Neural cell (in vitro differentiated cells): ENCODE results near the gene NSA2. TPM values are rescaled to one million over a fixed set of nuclear protein-coding genes. Genes with fewer than 3 reads are reported as not detected.

Experiments
- H2AFZ ChIP-seq: fragments of 200-600, 300-800 bp; sonication (generic), shearing (Covaris generic); 2 replicates; pipeline ENCODE4 v1.6.0; 2014; ENCODE audit warnings: low read depth, mild to moderate bottlenecking, antibody characterized with exemption, low read length, moderate library complexity
- H3F3A ChIP-seq: fragments of 200-600 bp; shearing (Covaris generic); 2 replicates; pipeline ENCODE4 v1.6.1; 2016; ENCODE audit warnings: mild to moderate bottlenecking, moderate library complexity, mixed read lengths, antibody characterized with exemption, low read length; ENCODE audit not compliant: insufficient read depth, poor library complexity, severe bottlenecking
- H3K27ac ChIP-seq: fragments of 200-600, 300-800 bp; sonication (generic), shearing (Covaris generic); 2 replicates; pipeline ENCODE4 v1.5.1; 2014; ENCODE audit warnings: mild to moderate bottlenecking, low read length, moderate library complexity
- H3K27me3 ChIP-seq: fragments of 300-800, 200-600 bp; sonication (generic), shearing (Covaris generic); 2 replicates; pipeline ENCODE4 v1.6.0; 2014; ENCODE audit warnings: mild to moderate bottlenecking, low read depth, low read length, moderate library complexity; ENCODE audit not compliant: insufficient read depth
- H3K36me3 ChIP-seq: fragments of 300-800, 200-600 bp; sonication (generic), shearing (Covaris generic); 2 replicates; pipeline ENCODE4 v1.5.1; 2014; ENCODE audit warnings: mild to moderate bottlenecking, antibody characterized with exemption, low read length, moderate library complexity; ENCODE audit not compliant: insufficient read depth
- H3K4me2 ChIP-seq: fragments of 300-800, 200-600 bp; sonication (generic), shearing (Covaris generic); 2 replicates; pipeline ENCODE4 v1.6.0; 2014; ENCODE audit warnings: mild to moderate bottlenecking, low read length
- H3K4me3 ChIP-seq: fragments of 300-800, 200-600 bp; sonication (generic), shearing (Covaris generic); 2 replicates; pipeline ENCODE4 v1.5.1; 2014; ENCODE audit warnings: mild to moderate bottlenecking, low read length, moderate library complexity
- H3K79me2 ChIP-seq: fragments of 200-600 bp; shearing (Covaris generic); replicated peaks from 2 replicates; pipeline ENCODE4 v1.6.0; 2014; ENCODE audit warnings: mild to moderate bottlenecking, low read length, moderate library complexity; ENCODE audit not compliant: insufficient read depth
- H3K9ac ChIP-seq: fragments of 300-800, 200-600 bp; sonication (generic), shearing (Covaris generic); 2 replicates; pipeline ENCODE4 v1.6.1; 2016; ENCODE audit warnings: mild to moderate bottlenecking, low read length, mixed read lengths
- H3K9me2 ChIP-seq: fragments of 200-600 bp; shearing (Covaris generic); 2 replicates; pipeline ENCODE4 v1.6.1; 2016; ENCODE audit warnings: mild to moderate bottlenecking, low read length, mixed read lengths; ENCODE audit not compliant: insufficient read depth
- H3K9me3 ChIP-seq: fragments of 200-600, 300-800 bp; sonication (generic), shearing (Covaris generic); 2 replicates; pipeline ENCODE4 v1.6.1; 2016; ENCODE audit warnings: mild to moderate bottlenecking, mixed run types, low read length, moderate library complexity, mixed read lengths
- H4K20me1 ChIP-seq: fragments of 200-600 bp; shearing (Covaris generic); 2 replicates; pipeline ENCODE4 v1.6.1; 2016; ENCODE audit warnings: mild to moderate bottlenecking, mixed run types; ENCODE audit not compliant: insufficient read depth
- EP300 ChIP-seq: fragments of 450-650 bp; conservative IDR thresholded peaks from 2 replicates; pipeline ENCODE4 v1.6.1; 2014; ENCODE audit warnings: antibody characterized with exemption, mild to moderate bottlenecking, moderate library complexity; ENCODE audit not compliant: poor library complexity, severe bottlenecking
- EZH2 ChIP-seq: fragments of 200-600, 300-800 bp; shearing (Covaris generic), sonication (generic); IDR thresholded peaks from 2 replicates; pipeline ENCODE4 v1.6.1; 2014; ENCODE audit warnings: antibody characterized with exemption, low read length, borderline replicate concordance, mild to moderate bottlenecking; ENCODE audit not compliant: insufficient read depth, poor library complexity, severe bottlenecking
- MXI1 ChIP-seq: fragments of 450-650 bp; conservative IDR thresholded peaks from 2 replicates; pipeline ENCODE4 v1.6.1; 2014; ENCODE audit warnings: antibody characterized with exemption, mild to moderate bottlenecking; ENCODE audit not compliant: poor library complexity, severe bottlenecking
- POLR2AphosphoS5 ChIP-seq: IDR thresholded peaks from 2 replicates; pipeline ENCODE4 v1.6.1; 2012
- RAD21 ChIP-seq: fragments of 450-650 bp; conservative IDR thresholded peaks from 2 replicates; pipeline ENCODE4 v1.6.1; 2014; ENCODE audit warnings: antibody characterized with exemption, mild to moderate bottlenecking, moderate library complexity
- SMC3 ChIP-seq: fragments of 450-650 bp; conservative IDR thresholded peaks from 2 replicates; pipeline ENCODE4 v1.6.1; 2014; ENCODE audit warnings: antibody characterized with exemption, mild to moderate bottlenecking, moderate library complexity; ENCODE audit not compliant: poor library complexity
- TAF1 ChIP-seq: IDR thresholded peaks from 2 replicates; pipeline ENCODE4 v1.6.1; 2012; ENCODE audit warnings: low read depth
- polyA minus RNA-seq: library from RNA; depleted of rRNA, polyadenylated mRNA; stranded (reverse); fragments of >200 nt; gene quantifications from 2 replicates; pipeline ENCODE4 v1.2.3, GENCODE V29; 2014
- polyA plus RNA-seq: library from polyadenylated mRNA; depleted of rRNA; stranded (reverse); fragments of >200 nt; gene quantifications from 2 replicates; pipeline ENCODE4 v1.2.3, GENCODE V29; 2014
- TF ChIP-seq, protein P1 (sequence below): fragments of 450-650 bp; IDR thresholded peaks from 2 replicates; pipeline ENCODE4 v1.5.1; 2014; ENCODE audit warnings: antibody characterized with exemption, mild to moderate bottlenecking, moderate library complexity; ENCODE audit not compliant: poor library complexity, severe bottlenecking
- TF ChIP-seq, protein P2 (sequence below): IDR thresholded peaks from 2 replicates; pipeline ENCODE4 v1.6.1; 2012; ENCODE audit warnings: borderline replicate concordance

NSA2 gene
- 121 and 164 TPM in 2 replicates for polyA plus RNA-seq
- 70.1 and 95.7 TPM in 2 replicates for polyA minus RNA-seq

DNA sequence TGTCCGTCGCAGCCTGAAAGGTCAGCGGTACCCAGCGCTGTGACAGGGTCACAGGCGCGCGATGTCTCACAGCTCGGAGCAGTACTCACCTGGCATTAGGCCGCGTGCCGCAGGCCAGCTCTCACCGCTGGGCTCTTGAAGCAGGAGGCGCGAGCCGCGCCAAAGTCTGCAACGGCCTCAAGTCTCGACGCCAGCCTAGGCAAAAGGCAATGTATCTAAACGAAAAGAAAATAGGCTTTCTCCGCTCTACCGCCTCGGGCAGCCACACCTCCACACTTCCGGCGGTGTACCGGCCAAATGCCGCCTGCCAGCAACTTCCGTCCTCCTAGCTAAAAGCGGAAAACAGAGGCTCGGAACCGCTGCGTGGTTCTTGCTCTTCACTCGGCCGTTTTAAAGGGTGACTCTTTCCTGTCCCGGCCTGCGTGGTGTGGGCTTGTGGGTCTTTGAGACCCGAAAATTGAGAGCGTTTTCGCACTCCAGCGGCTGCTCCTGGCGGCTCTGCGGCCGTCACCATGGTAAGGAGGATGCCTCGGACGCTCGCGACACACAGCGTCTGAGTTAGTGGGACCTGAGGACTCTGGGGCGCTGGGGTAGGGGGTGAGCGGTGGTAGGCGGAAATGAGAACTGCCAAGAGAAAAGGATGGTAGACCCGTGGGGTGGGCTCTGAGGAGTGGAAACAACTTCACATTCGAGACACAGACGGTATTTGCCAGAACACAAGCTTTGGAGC, at the start of gene NSA2, which contains the start of gene GFM2:
TSS of gene NSA2 (plus strand) at position 401 of the 730 bp plus-strand sequence. CDS start at position 513, 112 bp downstream.
TSS of gene GFM2 (minus strand) at position 269 of the 730 bp plus-strand sequence. CDS start 3,375 bp downstream, outside the sequence.
- no peaks in the 10 kb centered on the region for H3F3A ChIP-seq
- no peaks in the 10 kb centered on the region for H3K9me2 ChIP-seq
- peak within 1 kb of the TSS; percentile 77 for H3K27ac ChIP-seq
- H4K20me1 ChIP-seq, result no peaks in the 10 kb centered on the region
- peak within 1 kb of the TSS; percentile 98 for H2AFZ ChIP-seq
- no peaks in the 10 kb centered on the region for H3K36me3 ChIP-seq
- no peaks in the 10 kb centered on the region for H3K9me3 ChIP-seq
- TF ChIP-seq, protein P1, sequence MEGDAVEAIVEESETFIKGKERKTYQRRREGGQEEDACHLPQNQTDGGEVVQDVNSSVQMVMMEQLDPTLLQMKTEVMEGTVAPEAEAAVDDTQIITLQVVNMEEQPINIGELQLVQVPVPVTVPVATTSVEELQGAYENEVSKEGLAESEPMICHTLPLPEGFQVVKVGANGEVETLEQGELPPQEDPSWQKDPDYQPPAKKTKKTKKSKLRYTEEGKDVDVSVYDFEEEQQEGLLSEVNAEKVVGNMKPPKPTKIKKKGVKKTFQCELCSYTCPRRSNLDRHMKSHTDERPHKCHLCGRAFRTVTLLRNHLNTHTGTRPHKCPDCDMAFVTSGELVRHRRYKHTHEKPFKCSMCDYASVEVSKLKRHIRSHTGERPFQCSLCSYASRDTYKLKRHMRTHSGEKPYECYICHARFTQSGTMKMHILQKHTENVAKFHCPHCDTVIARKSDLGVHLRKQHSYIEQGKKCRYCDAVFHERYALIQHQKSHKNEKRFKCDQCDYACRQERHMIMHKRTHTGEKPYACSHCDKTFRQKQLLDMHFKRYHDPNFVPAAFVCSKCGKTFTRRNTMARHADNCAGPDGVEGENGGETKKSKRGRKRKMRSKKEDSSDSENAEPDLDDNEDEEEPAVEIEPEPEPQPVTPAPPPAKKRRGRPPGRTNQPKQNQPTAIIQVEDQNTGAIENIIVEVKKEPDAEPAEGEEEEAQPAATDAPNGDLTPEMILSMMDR, result no peak
- peak; percentile 46 for TF ChIP-seq EP300
- TF ChIP-seq, protein P2, sequence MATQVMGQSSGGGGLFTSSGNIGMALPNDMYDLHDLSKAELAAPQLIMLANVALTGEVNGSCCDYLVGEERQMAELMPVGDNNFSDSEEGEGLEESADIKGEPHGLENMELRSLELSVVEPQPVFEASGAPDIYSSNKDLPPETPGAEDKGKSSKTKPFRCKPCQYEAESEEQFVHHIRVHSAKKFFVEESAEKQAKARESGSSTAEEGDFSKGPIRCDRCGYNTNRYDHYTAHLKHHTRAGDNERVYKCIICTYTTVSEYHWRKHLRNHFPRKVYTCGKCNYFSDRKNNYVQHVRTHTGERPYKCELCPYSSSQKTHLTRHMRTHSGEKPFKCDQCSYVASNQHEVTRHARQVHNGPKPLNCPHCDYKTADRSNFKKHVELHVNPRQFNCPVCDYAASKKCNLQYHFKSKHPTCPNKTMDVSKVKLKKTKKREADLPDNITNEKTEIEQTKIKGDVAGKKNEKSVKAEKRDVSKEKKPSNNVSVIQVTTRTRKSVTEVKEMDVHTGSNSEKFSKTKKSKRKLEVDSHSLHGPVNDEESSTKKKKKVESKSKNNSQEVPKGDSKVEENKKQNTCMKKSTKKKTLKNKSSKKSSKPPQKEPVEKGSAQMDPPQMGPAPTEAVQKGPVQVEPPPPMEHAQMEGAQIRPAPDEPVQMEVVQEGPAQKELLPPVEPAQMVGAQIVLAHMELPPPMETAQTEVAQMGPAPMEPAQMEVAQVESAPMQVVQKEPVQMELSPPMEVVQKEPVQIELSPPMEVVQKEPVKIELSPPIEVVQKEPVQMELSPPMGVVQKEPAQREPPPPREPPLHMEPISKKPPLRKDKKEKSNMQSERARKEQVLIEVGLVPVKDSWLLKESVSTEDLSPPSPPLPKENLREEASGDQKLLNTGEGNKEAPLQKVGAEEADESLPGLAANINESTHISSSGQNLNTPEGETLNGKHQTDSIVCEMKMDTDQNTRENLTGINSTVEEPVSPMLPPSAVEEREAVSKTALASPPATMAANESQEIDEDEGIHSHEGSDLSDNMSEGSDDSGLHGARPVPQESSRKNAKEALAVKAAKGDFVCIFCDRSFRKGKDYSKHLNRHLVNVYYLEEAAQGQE, result peak; percentile 44
- TF ChIP-seq EZH2, result no peak
- no peak for TF ChIP-seq RAD21
- TF ChIP-seq SMC3, result peak; percentile 32
- TF ChIP-seq POLR2AphosphoS5, result peak; percentile 83
- TF ChIP-seq MXI1, result peak; percentile 96
- TF ChIP-seq TAF1, result peak; percentile 74
- peaks cover 52% of the 10 kb centered on the region for H3K79me2 ChIP-seq
- no peaks in the 10 kb centered on the region for H3K27me3 ChIP-seq
- H3K9ac ChIP-seq, result peak within 1 kb of the TSS; percentile 89
- H3K4me3 ChIP-seq, result peak within 1 kb of the TSS; percentile 100
- peak within 1 kb of the TSS; percentile 95 for H3K4me2 ChIP-seq

DNA sequence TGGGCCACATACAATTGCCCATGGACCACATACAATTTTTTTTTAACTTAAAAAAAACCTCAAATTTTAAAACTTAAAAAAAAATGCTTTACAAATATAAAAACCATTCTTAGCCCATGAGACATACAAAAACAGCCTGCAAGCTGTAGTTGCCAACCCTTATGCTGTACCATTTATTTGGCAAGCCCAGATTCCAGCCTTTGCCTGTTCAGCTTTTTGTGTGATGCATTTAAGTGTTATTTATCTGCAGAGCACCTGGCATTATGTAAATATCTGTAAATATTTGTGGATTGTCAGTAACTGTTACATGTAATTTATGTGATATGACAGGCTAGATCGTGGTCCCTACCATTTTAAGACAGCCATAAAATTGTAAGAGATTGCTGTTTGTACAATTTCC, 49.5 kb upstream of the NSA2 start:
- no peaks in the 10 kb centered on the region for H3K27me3 ChIP-seq
- H4K20me1 ChIP-seq, result no peaks in the 10 kb centered on the region
- H3K4me3 ChIP-seq, result no peak overlapping the region
- no peak overlapping the region for H3K4me2 ChIP-seq
- H3K9ac ChIP-seq, result no peak overlapping the region
- H3K27ac ChIP-seq, result no peak overlapping the region
- H3K79me2 ChIP-seq, result no peaks in the 10 kb centered on the region
- no peaks in the 10 kb centered on the region for H3F3A ChIP-seq
- H3K9me3 ChIP-seq, result no peaks in the 10 kb centered on the region
- TF ChIP-seq TAF1 (no peak), EP300 (no peak), EZH2 (no peak), RAD21 (no peak), POLR2AphosphoS5 (no peak), MXI1 (no peak), SMC3 (no peak)
- TF ChIP-seq, protein P1, result no peak
- TF ChIP-seq, protein P2, result no peak
- H2AFZ ChIP-seq, result no peak overlapping the region
- no peaks in the 10 kb centered on the region for H3K9me2 ChIP-seq
- H3K36me3 ChIP-seq, result no peaks in the 10 kb centered on the region
